HepG2 (cell line): ENCODE data around the gene HYPK. TPM values are rescaled to one million over a fixed set of nuclear protein-coding genes. Genes with fewer than 3 reads are reported as not detected.

Experiments
- AGO2 ChIP-seq: fragments of 200-400 bp; formaldehyde crosslinking; optimal IDR thresholded peaks from 2 replicates; pipeline ENCODE3; 2017; ENCODE audit warnings: mild to moderate bottlenecking, low read depth, low read length, moderate library complexity
- ATF1 ChIP-seq: IDR thresholded peaks from 2 replicates; pipeline ENCODE4 v1.6.1; 2016; ENCODE audit warnings: mild to moderate bottlenecking, control low read depth
- BHLHE40 ChIP-seq: IDR thresholded peaks from 2 replicates; pipeline ENCODE4 v1.6.1; 2011; ENCODE audit warnings: low read length, improper control_type of control experiment
- CHD2 ChIP-seq: IDR thresholded peaks from 2 replicates; pipeline ENCODE4 v1.6.1; 2011; ENCODE audit warnings: low read depth, low read length, improper control_type of control experiment
- FOXA1 ChIP-seq, 2 experiments: fragments of 450-650 bp in 1 of 2; sonication (generic) in 1 of 2; formaldehyde crosslinking in 1 of 2; IDR thresholded peaks; 2 replicates each; pipeline versions ENCODE4 v1.4.0 to v1.6.1; 2016 to 2020; ENCODE audit warnings: missing genetic modification reagents in 1 of 2
- FOXC1 ChIP-seq: sonication (generic); formaldehyde crosslinking; IDR thresholded peaks from 2 replicates; pipeline ENCODE4 v1.8.0; 2022; ENCODE audit warnings: mild to moderate bottlenecking, missing genetic modification reagents, borderline replicate concordance
- GATAD2A ChIP-seq: IDR thresholded peaks from 2 replicates; pipeline ENCODE4 v1.6.1; 2016
- HNF4A ChIP-seq: sonication (generic); formaldehyde crosslinking; IDR thresholded peaks from 2 replicates; pipeline ENCODE4 v1.4.0; 2020; ENCODE audit warnings: missing genetic modification reagents
- HNF4G ChIP-seq, 2 experiments: sonication (generic) in 1 of 2; formaldehyde crosslinking in 1 of 2; IDR thresholded peaks; 2 replicates each; pipeline versions ENCODE4 v1.4.0 to v1.6.1; 2011 to 2020; ENCODE audit warnings: borderline replicate concordance in 2 of 2, low read depth in 2 of 2, mild to moderate bottlenecking in 2 of 2, low read length in 1 of 2, missing genetic modification reagents in 1 of 2, moderate library complexity in 1 of 2
- JARID2 ChIP-seq: sonication (generic); formaldehyde crosslinking; IDR thresholded peaks from 2 replicates; pipeline ENCODE4 v1.8.1; 2023; ENCODE audit warnings: missing genetic modification reagents, inconsistent platforms; ENCODE audit not compliant: insufficient replicate concordance
- KDM4B ChIP-seq: sonication (generic); formaldehyde crosslinking; IDR thresholded peaks from 2 replicates; pipeline ENCODE4 v1.4.0; 2020; ENCODE audit warnings: missing genetic modification reagents
- KDM5B ChIP-seq: sonication (generic); formaldehyde crosslinking; IDR thresholded peaks from 2 replicates; pipeline ENCODE4 v1.4.0; 2020; ENCODE audit warnings: missing genetic modification reagents, mild to moderate bottlenecking, borderline replicate concordance
- KLF13 ChIP-seq: sonication (generic); formaldehyde crosslinking; IDR thresholded peaks from 2 replicates; pipeline ENCODE4 v1.4.0; 2020; ENCODE audit warnings: mild to moderate bottlenecking, missing genetic modification reagents
- MAZ ChIP-seq, 2 experiments: sonication (generic) in 1 of 2; formaldehyde crosslinking in 1 of 2; IDR thresholded peaks; 2 replicates each; pipeline versions ENCODE4 v1.5.0 to v1.6.1; 2012 to 2020; ENCODE audit warnings: low read depth in 2 of 2, mild to moderate bottlenecking in 2 of 2, borderline replicate concordance in 1 of 2, improper control_type of control experiment in 1 of 2, low read length in 1 of 2, missing genetic modification reagents in 1 of 2, moderate library complexity in 1 of 2
- RFX1 ChIP-seq: fragments of 450-650 bp; IDR thresholded peaks from 2 replicates; pipeline ENCODE4 v1.6.1; 2017
- SALL1 ChIP-seq: sonication (generic); formaldehyde crosslinking; IDR thresholded peaks from 2 replicates; pipeline ENCODE4 v1.8.0; 2022; ENCODE audit warnings: mild to moderate bottlenecking, missing genetic modification reagents
- SAP130 ChIP-seq: IDR thresholded peaks from 2 replicates; pipeline ENCODE4 v1.6.1; 2016; ENCODE audit warnings: low read depth
- SETDB1 ChIP-seq: sonication (generic); formaldehyde crosslinking; IDR thresholded peaks from 2 replicates; pipeline ENCODE4 v1.5.1; 2020; ENCODE audit warnings: missing genetic modification reagents, mild to moderate bottlenecking, borderline replicate concordance
- SIN3A ChIP-seq: IDR thresholded peaks from 2 replicates; pipeline ENCODE4 v1.6.1; 2011; ENCODE audit warnings: low read depth, mild to moderate bottlenecking, control low read depth, low read length, borderline replicate concordance
- TOPORS ChIP-seq: sonication (generic); formaldehyde crosslinking; IDR thresholded peaks from 2 replicates; pipeline ENCODE4 v1.8.0; 2023; ENCODE audit warnings: mild to moderate bottlenecking, missing genetic modification reagents
- XBP1 ChIP-seq: sonication (generic); formaldehyde crosslinking; IDR thresholded peaks from 2 replicates; pipeline ENCODE4 v1.5.0; 2020; ENCODE audit warnings: missing genetic modification reagents
- ZNF333 ChIP-seq: sonication (generic); formaldehyde crosslinking; IDR thresholded peaks from 2 replicates; pipeline ENCODE4 v1.4.0; 2020; ENCODE audit warnings: mild to moderate bottlenecking, missing genetic modification reagents, borderline replicate concordance
- ZNF496 ChIP-seq: sonication (generic); formaldehyde crosslinking; IDR thresholded peaks from 2 replicates; pipeline ENCODE4 v1.8.1; 2023; ENCODE audit warnings: mild to moderate bottlenecking, moderate library complexity, missing genetic modification reagents; ENCODE audit not compliant: insufficient replicate concordance
- ZNF589 ChIP-seq: sonication (generic); formaldehyde crosslinking; conservative IDR thresholded peaks from 2 replicates; pipeline ENCODE4 v1.8.0; 2022; ENCODE audit warnings: mild to moderate bottlenecking, moderate library complexity, missing genetic modification reagents
- ZNF703 ChIP-seq: sonication (generic); formaldehyde crosslinking; IDR thresholded peaks from 2 replicates; pipeline ENCODE4 v1.5.1; 2020; ENCODE audit warnings: missing genetic modification reagents, mild to moderate bottlenecking, moderate library complexity, borderline replicate concordance
- ZNF747 ChIP-seq: sonication (generic); formaldehyde crosslinking; IDR thresholded peaks from 2 replicates; pipeline ENCODE4 v1.8.1; 2023; ENCODE audit warnings: missing genetic modification reagents, mild to moderate bottlenecking, borderline replicate concordance
- ZNF75D ChIP-seq: sonication (generic); formaldehyde crosslinking; IDR thresholded peaks from 2 replicates; pipeline ENCODE4 v1.8.1; 2023; ENCODE audit warnings: missing genetic modification reagents, mild to moderate bottlenecking, borderline replicate concordance
- ZNF839 ChIP-seq: sonication (generic); formaldehyde crosslinking; IDR thresholded peaks from 2 replicates; pipeline ENCODE4 v1.4.0; 2020; ENCODE audit warnings: missing genetic modification reagents, mild to moderate bottlenecking, borderline replicate concordance
- ZNF879 ChIP-seq: sonication (generic); formaldehyde crosslinking; IDR thresholded peaks from 2 replicates; pipeline ENCODE4 v1.8.1; 2023; ENCODE audit warnings: missing genetic modification reagents
- polyA plus RNA-seq, 8 experiments: library from polyadenylated mRNA; depleted of rRNA in 3 of 8; stranded (reverse) in 7 of 8; unstranded in 1 of 8; fragments of >200 nt; fragmentation: Illumina TruSeq in 4 of 8; extraction: Trizol in 4 of 8; gene quantifications; 2 replicates each; pipeline versions ENCODE4 v1.2.1 to v1.2.3, GENCODE V29; 2011 to 2016; ENCODE audit warnings: low read depth in 4 of 8, missing spikeins in 1 of 8, mixed read lengths in 1 of 8; ENCODE audit not compliant: insufficient read depth in 1 of 8
- total RNA-seq, 5 experiments: library from RNA; depleted of rRNA; stranded (reverse); fragments of >200 nt; fragmentation: Illumina TruSeq; extraction: Trizol; gene quantifications; 2 replicates each; pipeline ENCODE4 v1.2.3, GENCODE V29; 2016; ENCODE audit warnings: low read depth in 1 of 5
- TF ChIP-seq, protein P1 (sequence below): sonication (generic); formaldehyde crosslinking; IDR thresholded peaks from 2 replicates; pipeline ENCODE4 v1.4.0; 2020; ENCODE audit warnings: missing genetic modification reagents

HYPK gene
- total and polyA plus RNA-seq, 2 of the 13 experiments (the other 11 are each of a cell fraction or from before 2014, with no cell fraction given) = 13.5 to 16.5 TPM

DNA sequence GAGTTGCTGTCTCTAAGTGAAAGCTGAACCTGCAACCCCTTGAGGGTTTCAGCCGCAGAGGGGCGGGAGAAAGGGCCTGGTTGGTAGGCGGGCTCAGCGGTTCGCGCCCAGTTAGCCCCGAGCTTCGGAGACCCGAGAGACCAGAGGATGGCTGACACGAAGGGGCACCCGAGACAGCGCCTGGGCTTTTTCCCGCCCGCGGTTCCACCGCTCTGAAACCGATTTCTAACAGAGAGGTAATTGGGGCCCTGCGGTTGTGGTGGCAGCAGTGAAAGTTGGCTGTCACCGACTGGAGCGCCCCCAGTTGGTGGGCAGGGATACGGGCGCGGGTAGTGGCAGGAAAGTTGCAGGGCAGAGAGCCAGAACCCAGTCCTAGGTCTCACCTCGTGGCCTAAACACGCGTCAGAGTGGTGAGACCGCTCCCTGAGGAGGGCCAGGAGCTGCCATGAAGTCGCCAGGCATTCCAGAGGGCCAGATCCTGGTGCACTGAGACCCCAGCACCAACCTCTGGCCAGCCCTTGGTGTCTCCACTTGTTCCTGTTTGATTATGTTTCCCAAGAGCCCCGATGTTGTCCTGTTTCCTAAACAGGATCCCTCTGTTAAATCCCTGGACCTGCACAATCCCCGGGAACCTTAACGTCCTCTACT lies 23.0 kb upstream of the HYPK start (continued):
- TF ChIP-seq ZNF703 (CRISPR knock-in tag) = no peak; the same call in none of the 2 replicates
- no peak for TF ChIP-seq ZNF747 (CRISPR knock-in tag)
- no peak for TF ChIP-seq ZNF75D (CRISPR knock-in tag)
- peak; percentile 46; the same call in 1 of the 2 replicates for TF ChIP-seq FOXC1
- TF ChIP-seq, protein P1, sequence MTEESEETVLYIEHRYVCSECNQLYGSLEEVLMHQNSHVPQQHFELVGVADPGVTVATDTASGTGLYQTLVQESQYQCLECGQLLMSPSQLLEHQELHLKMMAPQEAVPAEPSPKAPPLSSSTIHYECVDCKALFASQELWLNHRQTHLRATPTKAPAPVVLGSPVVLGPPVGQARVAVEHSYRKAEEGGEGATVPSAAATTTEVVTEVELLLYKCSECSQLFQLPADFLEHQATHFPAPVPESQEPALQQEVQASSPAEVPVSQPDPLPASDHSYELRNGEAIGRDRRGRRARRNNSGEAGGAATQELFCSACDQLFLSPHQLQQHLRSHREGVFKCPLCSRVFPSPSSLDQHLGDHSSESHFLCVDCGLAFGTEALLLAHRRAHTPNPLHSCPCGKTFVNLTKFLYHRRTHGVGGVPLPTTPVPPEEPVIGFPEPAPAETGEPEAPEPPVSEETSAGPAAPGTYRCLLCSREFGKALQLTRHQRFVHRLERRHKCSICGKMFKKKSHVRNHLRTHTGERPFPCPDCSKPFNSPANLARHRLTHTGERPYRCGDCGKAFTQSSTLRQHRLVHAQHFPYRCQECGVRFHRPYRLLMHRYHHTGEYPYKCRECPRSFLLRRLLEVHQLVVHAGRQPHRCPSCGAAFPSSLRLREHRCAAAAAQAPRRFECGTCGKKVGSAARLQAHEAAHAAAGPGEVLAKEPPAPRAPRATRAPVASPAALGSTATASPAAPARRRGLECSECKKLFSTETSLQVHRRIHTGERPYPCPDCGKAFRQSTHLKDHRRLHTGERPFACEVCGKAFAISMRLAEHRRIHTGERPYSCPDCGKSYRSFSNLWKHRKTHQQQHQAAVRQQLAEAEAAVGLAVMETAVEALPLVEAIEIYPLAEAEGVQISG (CRISPR knock-in tag) = no peak
- TF ChIP-seq ZNF589 = no peak
- no peak for TF ChIP-seq ATF1 (CRISPR knock-in tag)
- TF ChIP-seq CHD2 = no peak
- peak; percentile 46; the same call in 1 of the 2 replicates for TF ChIP-seq GATAD2A (CRISPR knock-in tag)
- TF ChIP-seq RFX1 = no peak
- TF ChIP-seq SALL1 (CRISPR knock-in tag) = peak; percentile 81
- no peak for TF ChIP-seq ZNF496 (CRISPR knock-in tag)
- no peak for TF ChIP-seq TOPORS (CRISPR knock-in tag)
- TF ChIP-seq SETDB1 = no peak
- TF ChIP-seq ZNF333 = no peak
- TF ChIP-seq BHLHE40 = no peak
- TF ChIP-seq ZNF839 (CRISPR knock-in tag) = no peak
- TF ChIP-seq FOXA1 (IDR thresholded peaks at IDR 0.05) = no peak
- no peak for TF ChIP-seq FOXA1 (CRISPR knock-in tag; IDR thresholded peaks at IDR 0.05)
- TF ChIP-seq HNF4A (CRISPR knock-in tag) = no peak
- peak; percentile 64 for TF ChIP-seq SAP130 (CRISPR knock-in tag)
- TF ChIP-seq SIN3A = no peak
- no peak for TF ChIP-seq HNF4G (IDR thresholded peaks at IDR 0.05; ENCODE audit: borderline replicate concordance, low read depth, low read length)
- TF ChIP-seq HNF4G (CRISPR knock-in tag; IDR thresholded peaks at IDR 0.05; ENCODE audit: borderline replicate concordance, low read depth) = no peak
- peak; percentile 70; the same call in 1 of the 2 replicates for TF ChIP-seq KDM5B (CRISPR knock-in tag)
- TF ChIP-seq AGO2 = peak; percentile 20
- peak; percentile 4; the same call in 1 of the 2 replicates for TF ChIP-seq MAZ (IDR thresholded peaks at IDR 0.05; ENCODE audit: borderline replicate concordance, low read depth, low read length)
- no peak for TF ChIP-seq MAZ (CRISPR knock-in tag; IDR thresholded peaks at IDR 0.05; ENCODE audit: low read depth)
- TF ChIP-seq JARID2 (CRISPR knock-in tag) = no peak
- peak; percentile 81; the same call in 1 of the 2 replicates for TF ChIP-seq ZNF879
- TF ChIP-seq KLF13 = no peak
- 0 out of 2 replicates have a peak, but pooled peaks have one; percentile 17 for TF ChIP-seq XBP1 (CRISPR knock-in tag)
- no peak for TF ChIP-seq KDM4B
